NCI-H1092 treated with DMSO at 0.1 percent for 48 hours (cell line): Measurements from ENCODE around the gene OTULIN.

Source experiments
- DNase-seq: peaks from one replicate; lab custom pipeline; 2025; lab: John Stamatoyannopoulos, UW

The OTULIN gene

GRCh38 chr5:14721990-14722656, 57.6 kb downstream of the OTULIN start:
- no peak for DNase-seq

GRCh38 chr5:14722923-14723322, 58.4 kb downstream of the OTULIN start:
- no peak for DNase-seq

GRCh38 chr5:14723701-14724132, 59.2 kb downstream of the OTULIN start:
- no peak for DNase-seq

- DNase-seq: no peak
Observed at GRCh38 chr5:14724633-14725032, 60.1 kb downstream of the OTULIN start.

GRCh38 chr5:14726066-14726838, 61.7 kb downstream of the OTULIN start:
- no peak for DNase-seq

- DNase-seq: peak; percentile 75
Observed at GRCh38 chr5:14727428-14727865, 62.9 kb downstream of the OTULIN start.

- no peak for DNase-seq
Observed at GRCh38 chr5:14727928-14728458, 63.5 kb downstream of the OTULIN start.

GRCh38 chr5:14728459-14728938, 64.0 kb downstream of the OTULIN start:
- no peak for DNase-seq

GRCh38 chr5:14729448-14730385, 65.2 kb downstream of the OTULIN start:
- no peak for DNase-seq

- DNase-seq: no peak
Observed at GRCh38 chr5:14730466-14730865, 65.9 kb downstream of the OTULIN start.

GRCh38 chr5:14730881-14731280, 66.4 kb downstream of the OTULIN start:
- DNase-seq: no peak

GRCh38 chr5:14732991-14733390, 68.5 kb downstream of the OTULIN start:
- no peak for DNase-seq

GRCh38 chr5:14733661-14734060, 69.1 kb downstream of the OTULIN start:
- DNase-seq: no peak

- no peak for DNase-seq
Observed at GRCh38 chr5:14734396-14734795, 69.9 kb downstream of the OTULIN start.

GRCh38 chr5:14735944-14736343, 71.4 kb downstream of the OTULIN start:
- no peak for DNase-seq

- DNase-seq: no peak
Observed at GRCh38 chr5:14737291-14737690, 72.8 kb downstream of the OTULIN start.

GRCh38 chr5:14738050-14738449, 73.5 kb downstream of the OTULIN start:
- no peak for DNase-seq

- no peak for DNase-seq
Observed at GRCh38 chr5:14739538-14739937, 75.0 kb downstream of the OTULIN start.

- DNase-seq: no peak
Observed at GRCh38 chr5:14739981-14740380, 75.5 kb downstream of the OTULIN start.

- DNase-seq: no peak
Observed at GRCh38 chr5:14741131-14741530, 76.6 kb downstream of the OTULIN start.

GRCh38 chr5:14741801-14742440, 77.4 kb downstream of the OTULIN start:
- DNase-seq: no peak
